HG03342 (cell line): ENCODE data around the gene MBP.
"Not testable (repeated sequence)": the region's sequence is repeated elsewhere in the genome, so short reads cannot be mapped to it uniquely, and the experiment has no call there.

ENCODE experiments used
- ATAC-seq: cut with Tn5 transposase; IDR thresholded peaks from one replicate; pipeline ENCODE4 v1.9.1; 2021; ENCODE audit warnings: mild to moderate bottlenecking, moderate library complexity; ENCODE audit not compliant: unreplicated experiment

The MBP gene

DNA sequence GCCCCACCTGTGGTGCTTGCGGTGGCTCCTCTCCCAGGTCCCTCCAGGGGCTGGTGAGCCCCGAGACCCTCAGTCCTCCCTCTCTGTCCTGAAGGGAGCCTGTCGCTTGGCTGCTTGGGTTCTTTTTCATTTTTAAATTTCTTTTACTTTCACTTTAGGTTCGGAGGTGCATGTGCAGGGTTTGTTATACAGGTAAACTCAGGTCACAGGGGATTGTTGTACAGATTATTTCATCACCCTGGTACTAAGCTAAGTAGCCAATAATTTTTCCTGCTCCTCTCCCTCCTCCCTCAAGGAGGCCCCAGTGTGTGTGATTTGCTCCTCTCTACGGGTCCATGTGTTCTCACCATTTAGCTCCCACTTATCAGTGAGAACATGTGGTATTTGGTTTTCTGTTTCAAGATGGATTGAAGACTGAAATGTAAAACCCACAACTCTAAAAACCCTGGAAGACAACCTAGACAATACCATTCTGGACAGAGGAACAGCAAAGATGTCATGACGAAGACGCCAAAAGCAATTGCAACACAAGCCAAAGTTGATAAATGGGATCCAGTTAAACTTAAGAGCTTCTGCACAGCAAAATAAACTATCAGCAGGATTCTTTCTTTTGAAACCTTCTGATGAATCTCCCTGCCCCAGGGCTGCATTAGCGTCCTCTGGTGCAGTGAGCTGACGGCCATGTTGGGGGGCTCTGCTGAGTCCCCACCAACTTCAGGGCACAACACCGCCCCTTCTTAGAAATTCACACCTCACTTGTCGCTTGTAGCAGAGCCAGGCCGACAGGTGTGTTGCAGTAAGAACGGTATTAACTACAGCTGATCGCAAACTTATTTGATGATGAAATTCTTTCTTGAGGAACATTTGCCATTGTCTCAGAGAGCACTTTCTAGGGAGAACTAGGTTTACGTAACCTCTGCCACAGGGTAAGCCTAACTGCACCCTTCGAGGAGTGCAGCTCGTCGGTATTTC, 174.9 kb downstream of the MBP start:
- no peak for ATAC-seq

DNA sequence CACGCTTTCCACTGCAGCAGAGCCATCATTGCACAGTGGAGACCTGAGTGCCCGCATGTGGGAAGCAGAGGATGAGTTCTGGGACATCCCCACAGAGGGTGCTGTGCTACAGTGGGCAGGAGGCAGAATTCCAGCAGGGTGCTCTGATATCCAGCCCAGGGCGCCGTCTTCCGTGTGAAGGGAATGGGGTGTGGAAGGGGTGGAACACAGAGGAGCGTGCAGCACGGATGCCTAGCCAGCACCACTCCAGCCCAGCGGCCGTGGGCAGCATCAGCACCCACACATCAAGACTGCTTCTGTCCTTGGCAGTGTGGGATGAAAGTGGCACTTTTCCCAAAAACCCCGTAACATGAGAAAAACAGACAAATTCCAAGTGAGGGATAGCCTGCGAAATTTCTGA, 175.9 kb downstream of the MBP start:
- ATAC-seq, result no peak

DNA sequence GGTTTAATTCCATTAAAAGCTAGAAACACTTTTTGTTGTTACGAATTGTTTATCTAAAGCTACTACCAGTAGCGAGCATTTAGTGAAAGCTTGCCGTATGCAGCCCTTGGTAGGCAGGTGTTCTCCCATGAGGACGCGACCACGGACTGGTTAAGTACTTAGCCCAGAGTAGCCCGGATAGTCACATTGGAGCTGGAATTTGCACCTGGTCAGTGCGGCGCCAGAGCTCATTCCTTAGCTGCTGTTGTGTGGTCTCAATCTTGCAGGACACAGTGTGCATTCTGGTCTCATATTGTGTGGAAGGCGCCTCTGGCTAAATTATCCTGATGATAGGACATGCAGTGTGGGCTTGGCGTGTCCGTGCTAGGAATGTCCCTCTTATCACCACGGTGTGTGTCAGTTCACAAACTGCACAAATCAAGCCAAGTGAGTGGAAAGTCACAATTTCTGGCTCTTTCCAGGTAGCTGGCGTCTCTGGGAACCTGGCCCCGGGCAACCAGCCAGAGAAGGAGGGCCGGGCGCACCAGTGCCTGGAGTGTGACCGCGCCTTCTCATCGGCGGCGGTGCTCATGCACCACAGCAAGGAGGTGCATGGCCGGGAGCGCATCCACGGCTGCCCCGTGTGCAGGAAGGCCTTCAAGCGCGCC, 176.9 kb downstream of the MBP start:
- no peak for ATAC-seq

DNA sequence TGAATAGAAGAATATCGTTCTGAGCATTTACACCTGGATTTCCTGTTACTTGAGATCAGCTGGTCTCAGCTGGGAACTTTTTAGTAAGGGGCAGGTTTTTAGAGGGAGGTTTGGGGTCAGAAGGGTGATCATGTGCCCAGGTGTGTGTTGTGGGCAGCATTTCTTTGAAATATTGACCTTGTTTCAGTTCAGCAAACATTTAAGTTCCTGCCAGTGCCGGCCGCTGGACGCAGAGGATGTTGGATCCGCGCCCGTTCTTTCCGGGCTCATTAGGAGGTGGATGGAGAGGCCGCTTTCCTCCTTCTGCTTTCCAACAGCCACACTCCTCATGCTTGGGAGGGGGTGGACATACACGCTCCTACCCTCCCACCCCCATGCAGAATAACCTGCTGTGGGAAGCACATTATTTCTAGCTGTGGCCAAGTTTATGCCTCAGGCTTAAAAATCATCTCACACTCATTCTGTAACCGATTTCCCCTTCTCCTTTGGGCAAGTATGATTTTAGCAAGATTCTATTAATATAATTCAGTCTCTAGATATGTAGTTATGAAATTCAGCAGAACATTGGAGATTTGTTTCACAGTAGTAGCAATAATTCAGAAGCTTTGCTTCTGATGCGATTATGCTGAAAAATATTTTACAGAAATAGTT, 178.9 kb downstream of the MBP start:
- ATAC-seq, result no peak

GRCh38 chr18:76953156-76953555, 179.4 kb downstream of the MBP start:
- no peak for ATAC-seq

DNA sequence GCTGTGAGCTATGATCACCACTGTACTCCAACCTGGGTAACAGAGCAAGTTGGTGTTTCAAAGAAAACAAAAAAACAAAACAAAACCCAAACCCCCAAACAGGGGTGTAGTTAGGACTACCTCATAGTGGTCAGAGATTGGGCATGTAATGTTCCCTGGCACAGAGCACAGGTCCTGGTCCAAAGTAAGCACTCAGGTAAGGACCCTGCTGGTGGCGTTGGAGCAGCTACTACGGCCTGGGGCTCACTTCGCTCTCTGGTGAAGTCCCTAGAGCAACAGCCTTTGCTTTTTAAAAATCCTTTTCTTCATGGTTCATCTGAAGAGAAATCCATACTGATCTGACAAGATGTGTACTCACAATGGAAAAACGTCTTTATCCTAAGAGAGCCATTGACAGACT, 179.8 kb downstream of the MBP start:
- no peak for ATAC-seq

GRCh38 chr18:76951456-76952247, 180.9 kb downstream of the MBP start:
- no peak for ATAC-seq

DNA sequence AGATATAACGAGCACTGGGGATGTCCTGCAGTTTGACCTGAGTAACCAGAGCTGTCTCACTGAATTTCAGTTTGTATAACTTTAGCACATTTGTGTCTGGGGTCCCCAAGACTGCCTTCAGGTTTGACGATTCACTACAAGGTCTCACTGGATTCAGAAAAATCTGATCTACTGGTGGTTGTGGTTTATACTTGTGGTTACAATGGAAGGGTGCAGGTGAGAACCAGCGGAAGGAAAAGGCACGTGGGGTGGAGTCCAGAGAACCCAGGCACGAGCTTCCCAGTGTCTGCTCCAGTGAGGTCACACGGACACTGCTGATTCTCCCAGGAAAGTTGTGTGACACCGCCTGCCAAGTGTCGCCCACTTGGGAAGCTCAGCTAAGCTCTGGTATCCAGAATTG, 184.2 kb downstream of the MBP start:
- ATAC-seq, result no peak

DNA sequence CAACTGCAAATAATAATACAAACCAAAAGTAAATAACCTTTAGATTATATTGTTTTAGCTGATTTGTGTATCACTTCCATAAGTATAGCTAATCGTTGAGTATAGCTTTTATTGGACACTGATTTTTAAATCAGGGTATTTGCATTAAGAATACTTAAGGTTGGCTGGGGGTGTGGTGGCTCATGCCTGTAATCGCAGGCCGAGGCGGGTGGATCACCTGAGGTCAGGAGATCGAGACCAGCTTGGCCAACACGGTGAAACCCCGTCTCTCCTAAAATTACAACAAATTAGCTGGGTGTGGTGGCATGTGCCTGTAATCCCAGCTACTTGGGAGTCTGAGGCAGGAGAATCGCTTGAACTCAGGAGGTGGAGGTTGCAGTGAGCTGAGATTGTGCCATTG, 188.2 kb downstream of the MBP start:
- not testable (repeated sequence) for ATAC-seq

DNA sequence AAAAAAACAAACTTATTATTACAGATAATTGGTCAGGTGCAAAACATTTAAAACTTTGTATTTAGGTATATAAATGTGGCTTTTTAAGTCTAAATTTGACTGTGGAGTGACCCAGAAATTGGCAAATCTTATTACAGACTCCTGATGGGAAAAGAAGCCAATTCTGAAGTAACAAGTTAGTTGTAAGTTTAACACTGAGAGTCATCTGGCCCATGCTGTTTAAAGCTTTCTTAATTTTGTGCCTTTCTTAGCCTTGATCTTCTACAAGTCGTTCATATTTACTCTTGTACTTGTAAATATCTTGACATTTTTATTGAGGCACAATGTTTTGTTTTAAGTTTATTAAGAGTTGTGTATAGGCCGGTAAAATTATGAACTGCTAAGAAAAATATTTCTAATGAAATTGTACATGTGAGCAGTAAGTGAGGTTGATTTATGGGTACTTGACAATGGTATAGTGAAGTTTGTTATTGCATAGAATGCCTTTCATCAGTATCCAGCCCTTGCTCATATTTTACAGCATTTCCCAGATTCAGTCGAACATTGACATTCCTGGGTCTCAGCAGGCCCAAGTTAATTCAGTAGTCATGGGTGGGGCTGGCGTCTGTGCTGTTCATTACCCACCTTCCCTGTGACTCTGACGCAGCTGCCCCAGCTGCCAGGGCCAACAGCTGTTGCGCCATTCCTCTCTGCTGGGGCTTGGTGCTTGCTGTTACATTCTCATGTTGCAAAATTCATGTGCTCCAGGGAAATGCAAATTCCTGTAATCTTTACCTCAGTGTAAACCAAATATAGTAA, 188.8 kb downstream of the MBP start:
- no peak for ATAC-seq

- ATAC-seq, result no peak
These were observed 191.3 kb downstream of the MBP start for GRCh38 chr18:76941284-76941683.

DNA sequence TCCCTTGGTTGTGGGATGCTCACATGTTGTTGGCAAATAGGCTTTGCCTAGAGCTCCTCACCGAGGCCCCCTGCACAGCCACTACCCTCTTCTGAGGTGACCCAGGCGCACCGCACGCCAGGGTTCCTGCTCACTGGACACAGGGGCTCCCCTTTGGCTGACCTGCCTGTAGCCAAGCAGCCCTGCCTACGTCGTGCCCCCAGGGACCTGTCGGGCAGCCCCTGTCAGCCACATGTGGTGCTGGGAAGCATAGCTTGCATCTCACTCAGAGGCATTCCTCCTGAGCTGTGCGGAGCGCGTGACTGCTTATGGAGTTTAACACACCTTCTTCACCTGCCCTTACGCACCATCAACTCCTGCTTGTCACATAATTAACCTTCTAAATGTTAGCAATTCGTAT, 194.0 kb downstream of the MBP start:
- ATAC-seq, result no peak

GRCh38 chr18:76937597-76937996, 195.0 kb downstream of the MBP start:
- no peak for ATAC-seq

DNA sequence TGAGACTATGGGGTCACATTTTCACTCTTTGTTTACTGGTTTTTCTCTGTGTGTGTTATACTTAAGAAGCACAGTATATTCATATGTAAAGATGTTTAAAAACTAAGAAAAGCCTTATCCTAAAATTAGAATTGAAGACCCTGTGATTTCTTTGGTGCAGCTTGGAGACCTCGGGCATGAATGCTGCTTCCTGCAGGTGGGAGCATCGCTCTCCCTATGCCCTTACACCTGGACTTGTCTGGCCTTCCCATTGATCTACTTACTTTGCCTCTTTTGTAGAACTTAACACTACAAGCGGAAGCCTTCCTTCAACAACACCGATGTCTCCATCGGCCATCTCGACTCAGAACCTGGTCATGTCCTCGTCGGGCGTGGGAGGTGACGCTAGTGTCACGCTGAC, 195.7 kb downstream of the MBP start:
- no peak for ATAC-seq

GRCh38 chr18:76935722-76936337, 196.8 kb downstream of the MBP start:
- no peak for ATAC-seq

DNA sequence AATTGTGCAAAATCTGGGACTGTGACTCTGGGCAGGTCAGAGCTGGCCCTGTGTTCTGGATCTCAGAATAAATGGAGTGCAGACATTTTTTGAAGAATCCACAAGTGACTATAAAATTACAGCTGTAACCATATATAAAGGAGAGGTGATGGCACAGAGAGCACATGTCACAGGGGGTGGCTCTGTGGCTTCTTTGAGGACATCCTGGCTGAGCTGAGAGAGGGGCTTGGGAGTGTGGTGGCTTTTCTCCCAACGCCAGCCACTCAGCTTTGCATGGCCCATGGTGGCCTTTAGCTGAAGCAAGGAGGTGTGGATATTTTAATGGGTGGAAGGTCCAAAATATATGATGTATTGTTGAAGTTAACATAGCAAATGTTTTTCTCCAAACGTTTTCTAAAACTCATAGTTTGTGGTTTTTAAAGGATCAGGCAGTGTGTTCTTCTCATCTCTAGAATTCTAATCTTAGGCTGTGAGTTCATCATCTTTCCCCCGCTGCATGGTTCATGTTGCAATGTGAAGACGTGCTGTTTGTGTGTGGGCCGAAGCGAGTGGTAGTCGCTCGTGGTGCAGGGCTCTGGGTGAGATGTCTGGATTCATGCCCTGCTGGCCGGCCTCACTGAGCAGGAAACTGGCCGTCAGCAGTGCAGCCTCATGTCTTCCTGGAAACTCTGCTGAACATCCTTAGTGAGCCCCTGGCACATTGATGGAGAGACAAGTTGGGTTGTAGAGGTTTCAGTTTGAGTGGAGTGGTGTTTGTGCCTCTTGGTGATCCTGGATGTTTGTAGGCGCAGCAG, 200.4 kb downstream of the MBP start:
- ATAC-seq, result no peak

DNA sequence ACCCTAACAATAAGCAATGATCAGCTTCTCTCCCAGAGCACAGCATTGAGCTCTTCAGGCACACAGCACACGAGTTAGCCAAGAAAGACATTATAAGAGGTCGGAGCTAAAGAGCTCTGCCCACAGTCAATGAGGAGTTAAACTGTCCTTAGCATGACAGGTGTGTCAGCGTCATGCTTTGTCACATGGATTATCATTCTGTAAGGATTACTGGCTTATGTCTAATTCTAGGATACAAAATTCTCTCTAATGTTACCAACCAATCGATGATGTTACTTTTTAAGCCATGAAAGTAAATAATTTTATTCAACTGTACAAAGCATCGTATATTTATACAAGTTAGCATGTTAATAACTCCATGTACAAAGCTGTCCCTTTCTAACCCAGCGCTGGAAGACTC, 201.4 kb downstream of the MBP start:
- no peak for ATAC-seq
